Measurements from ENCODE around the gene ZNF587B. TPM values are rescaled to one million over a fixed set of nuclear protein-coding genes. Genes with fewer than 3 reads are reported as not detected.
"Not testable (repeated sequence)": the region's sequence is repeated elsewhere in the genome, so short reads cannot be mapped to it uniquely, and the experiment has no call there.

ZNF587B gene
- total RNA-seq, 1 donor from 2014 or later = 36.1 TPM

GRCh38 chr19:57825511-57825910 lies 4.6 kb upstream of the ZNF587B start:
- Histone ChIP-seq H3K27me3 (ENCODE audit: control insufficient read depth, insufficient read depth, low read length) (no peaks in the 10 kb centered on the region), H3K36me3 (ENCODE audit: control insufficient read depth, insufficient read depth, low read length) (no peaks in the 10 kb centered on the region), H3K4me3 (ENCODE audit: low read depth, low read length) (no peak overlapping the region)
- FAIRE-seq = no peak
- TF ChIP-seq CTCF (IDR thresholded peaks at IDR 0.05; ENCODE audit: insufficient read depth, low read length, severe bottlenecking) = no peak
- no peak for DNase-seq (ENCODE audit: low read depth)

- Histone ChIP-seq H3K27me3 (ENCODE audit: control insufficient read depth, insufficient read depth, low read length) (no peaks in the 10 kb centered on the region), H3K4me3 (ENCODE audit: low read depth, low read length) (no peak overlapping the region), H3K36me3 (ENCODE audit: control insufficient read depth, insufficient read depth, low read length) (no peaks in the 10 kb centered on the region)
- FAIRE-seq (no peak), DNase-seq (ENCODE audit: low read depth) (no peak)
- TF ChIP-seq CTCF (IDR thresholded peaks at IDR 0.05; ENCODE audit: insufficient read depth, low read length, severe bottlenecking) = no peak
These were observed 783 bp upstream of the ZNF587B start for GRCh38 chr19:57829316-57829715.

DNA sequence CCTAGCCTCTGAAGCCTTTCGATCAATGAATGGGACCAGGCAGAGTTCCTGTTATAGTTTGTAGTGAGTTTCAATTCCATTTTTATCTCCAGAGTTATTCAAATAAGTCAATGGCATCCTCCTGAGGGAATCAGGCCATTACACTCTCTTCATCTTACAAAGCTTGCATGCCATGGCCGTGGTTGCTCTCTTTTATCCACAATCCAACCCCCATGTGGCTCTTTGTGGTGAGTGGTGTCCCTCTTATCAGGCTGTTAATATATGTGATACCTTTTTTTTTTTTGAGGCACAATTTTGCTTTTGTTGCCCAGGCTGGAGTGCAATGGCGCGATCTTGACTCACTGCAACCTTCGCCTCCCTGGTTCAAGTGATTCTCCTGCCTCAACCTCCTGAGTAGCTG lies 6.9 kb downstream of the ZNF587B start:
- H3K36me3 ChIP-seq (ENCODE audit: control insufficient read depth, insufficient read depth, low read length); DNase-seq (ENCODE audit: low read depth); H3K27me3 ChIP-seq (ENCODE audit: control insufficient read depth, insufficient read depth, low read length); FAIRE-seq; H3K4me3 ChIP-seq (ENCODE audit: low read depth, low read length): not testable (repeated sequence)

DNA sequence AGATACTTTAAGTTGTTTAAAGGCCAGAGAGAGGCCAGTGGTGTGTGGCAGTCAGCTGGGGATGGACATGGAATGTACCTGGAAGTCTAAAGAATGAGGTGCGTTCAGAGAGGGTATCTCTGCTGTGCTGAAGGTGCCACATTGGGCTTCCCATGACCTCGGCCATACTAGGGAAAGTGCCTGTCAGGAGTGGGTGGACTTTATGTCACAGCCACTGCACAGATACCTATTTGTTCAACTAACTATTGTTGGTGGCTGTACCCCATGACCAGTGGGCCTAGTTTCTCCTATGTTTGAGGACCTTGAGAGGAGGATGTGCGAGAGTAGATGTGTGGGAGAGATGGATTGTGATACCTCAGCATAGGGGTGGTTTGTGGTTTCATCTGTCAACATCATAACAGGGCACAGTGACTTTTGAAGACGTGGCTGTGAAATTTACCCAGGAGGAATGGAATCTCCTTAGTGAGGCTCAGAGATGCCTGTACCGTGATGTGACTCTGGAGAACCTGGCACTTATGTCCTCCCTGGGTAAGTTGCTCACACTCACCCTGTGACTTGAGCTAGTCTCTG lies 8.6 kb downstream of the ZNF587B start:
- peak; percentile 28 for FAIRE-seq
- not testable (repeated sequence) for DNase-seq (ENCODE audit: low read depth); H3K36me3 ChIP-seq (ENCODE audit: control insufficient read depth, insufficient read depth, low read length); H3K4me3 ChIP-seq (ENCODE audit: low read depth, low read length); H3K27me3 ChIP-seq (ENCODE audit: control insufficient read depth, insufficient read depth, low read length)

DNA sequence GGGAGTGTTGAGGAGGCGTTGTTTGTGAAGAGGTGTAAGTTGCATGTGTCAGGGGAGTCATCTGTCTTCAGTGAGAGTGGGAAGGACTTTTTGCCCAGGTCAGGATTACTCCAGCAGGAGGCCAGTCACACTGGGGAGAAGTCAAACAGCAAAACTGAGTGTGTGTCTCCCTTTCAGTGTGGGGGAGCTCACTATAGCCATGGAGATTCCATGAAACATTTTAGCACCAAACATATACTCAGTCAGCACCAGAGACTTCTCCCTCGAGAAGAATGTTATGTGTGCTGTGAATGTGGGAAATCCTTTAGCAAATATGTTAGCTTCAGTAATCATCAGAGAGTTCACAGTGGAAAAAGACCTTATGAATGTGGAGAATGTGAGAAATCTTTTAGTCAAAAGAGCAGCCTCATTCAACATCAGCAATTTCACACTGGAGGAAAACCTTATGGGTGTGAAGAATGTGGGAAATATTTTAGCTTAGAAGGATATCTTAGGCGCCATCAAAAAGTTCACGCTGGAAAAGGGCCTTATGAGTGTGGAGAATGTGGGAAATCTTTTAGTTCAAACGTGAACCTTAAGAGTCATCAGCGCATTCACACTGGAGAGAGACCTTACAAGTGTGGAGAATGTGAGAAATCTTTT lies 11.1 kb downstream of the ZNF587B start:
- DNase-seq (ENCODE audit: low read depth) = no peak
- no peak for FAIRE-seq
- TF ChIP-seq CTCF (IDR thresholded peaks at IDR 0.05; ENCODE audit: insufficient read depth, low read length, severe bottlenecking) = no peak
- no peaks in the 10 kb centered on the region for H3K27me3 ChIP-seq (ENCODE audit: control insufficient read depth, insufficient read depth, low read length)
- no peak overlapping the region for H3K4me3 ChIP-seq (ENCODE audit: low read depth, low read length)
- peaks cover 12% of the 10 kb centered on the region for H3K36me3 ChIP-seq (ENCODE audit: control insufficient read depth, insufficient read depth, low read length)

- not testable (repeated sequence) for H3K4me3 ChIP-seq (ENCODE audit: low read depth, low read length); H3K36me3 ChIP-seq (ENCODE audit: control insufficient read depth, insufficient read depth, low read length); DNase-seq (ENCODE audit: low read depth); H3K27me3 ChIP-seq (ENCODE audit: control insufficient read depth, insufficient read depth, low read length); FAIRE-seq
These were observed 17.1 kb downstream of the ZNF587B start for GRCh38 chr19:57847164-57847563.

DNA sequence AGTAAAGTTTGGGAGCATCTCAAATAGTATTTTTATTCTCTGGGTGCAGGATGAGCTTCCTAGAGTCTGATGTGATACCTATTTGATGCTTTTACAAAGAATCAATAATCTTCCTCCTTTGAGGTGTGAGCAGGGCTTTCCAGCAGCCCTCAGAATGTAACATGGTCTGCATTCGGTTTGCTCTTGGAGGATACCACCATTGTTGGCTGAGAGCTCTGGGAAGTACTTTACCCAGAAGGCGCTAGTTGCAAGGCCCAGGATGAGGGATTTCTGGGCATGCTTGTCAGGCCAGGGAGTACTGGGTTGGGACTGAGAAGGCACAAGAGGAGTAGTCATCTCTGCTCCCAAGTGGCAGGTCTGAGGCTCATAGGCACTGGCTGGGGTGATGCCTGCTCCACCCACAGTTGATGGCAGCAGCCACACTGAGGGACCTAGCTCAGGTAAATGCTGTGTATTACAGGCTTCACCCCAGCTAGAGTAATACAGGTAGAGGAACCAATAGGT lies 19.1 kb downstream of the ZNF587B start:
- peak overlapping the region; percentile 62 for H3K4me3 ChIP-seq (ENCODE audit: low read depth, low read length)
- not testable (repeated sequence) for H3K36me3 ChIP-seq (ENCODE audit: control insufficient read depth, insufficient read depth, low read length); DNase-seq (ENCODE audit: low read depth); H3K27me3 ChIP-seq (ENCODE audit: control insufficient read depth, insufficient read depth, low read length); FAIRE-seq

DNA sequence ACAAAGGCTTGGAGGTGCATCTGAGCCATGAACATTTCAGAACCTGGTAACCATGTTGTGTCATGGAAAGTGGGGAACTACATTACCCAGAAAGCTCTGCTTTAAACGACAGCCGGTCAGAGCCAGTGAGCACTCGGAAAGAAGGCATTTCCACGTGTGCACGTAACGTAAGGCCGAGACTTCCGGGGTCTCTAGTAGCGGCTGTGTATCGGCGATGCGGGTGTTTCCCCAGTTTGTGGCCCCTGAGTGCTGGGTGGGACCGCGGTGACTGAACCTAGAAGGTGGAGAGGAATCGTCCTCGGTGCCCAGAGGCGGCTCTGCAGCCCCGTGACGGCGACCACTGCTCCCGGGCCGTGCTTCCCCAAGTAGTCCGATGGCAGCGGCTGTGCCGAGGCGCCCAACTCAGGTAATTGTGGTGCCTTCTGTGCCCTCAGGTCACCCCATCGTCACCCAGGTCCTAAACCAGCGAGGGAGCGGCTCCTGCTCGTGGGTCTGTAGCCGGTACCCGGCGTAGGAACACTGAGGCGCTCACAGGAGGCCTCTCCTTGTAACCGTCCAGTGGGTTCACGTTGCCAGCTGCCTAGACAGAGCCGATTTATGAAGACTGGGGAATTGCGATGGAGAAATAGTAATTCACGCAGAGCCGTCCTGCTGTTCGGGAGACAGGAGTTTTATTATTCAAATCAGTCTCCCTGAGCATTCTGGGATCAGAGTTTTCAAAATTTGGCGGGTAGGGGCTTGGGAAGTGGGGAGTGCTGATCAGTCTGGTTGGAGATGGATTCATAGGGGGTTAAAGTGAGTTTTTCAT lies 19.8 kb downstream of the ZNF587B start, which contains the start of gene ZNF587:
ZNF587 (plus strand) TSS at position 194 of the 808 bp plus-strand sequence; CDS start at position 374, 180 bp downstream.
- FAIRE-seq = peak; percentile 50
- DNase-seq (ENCODE audit: low read depth) = peak; percentile 86
- H3K36me3 ChIP-seq (ENCODE audit: control insufficient read depth, insufficient read depth, low read length); H3K27me3 ChIP-seq (ENCODE audit: control insufficient read depth, insufficient read depth, low read length): not testable (repeated sequence)
- H3K4me3 ChIP-seq (ENCODE audit: low read depth, low read length) = peak within 1 kb of the TSS; percentile 62
